C4-2B (cell line): ENCODE measurements around the gene CCSER1.

Source experiments
- H3K27ac ChIP-seq: fragments of 450-650 bp; 2 replicates; pipeline ENCODE4 v1.5.1; 2017
- CTCF ChIP-seq: fragments of 450-650 bp; conservative IDR thresholded peaks from 2 replicates; pipeline ENCODE4 v1.5.1; 2017; ENCODE audit warnings: mild to moderate bottlenecking
- ZFX ChIP-seq: fragments of 450-650 bp; IDR thresholded peaks from 2 replicates; pipeline ENCODE4 v1.6.1; 2017

The CCSER1 gene

GRCh38 chr4:90152024-90152423, 24.8 kb downstream of the CCSER1 start:
- TF ChIP-seq CTCF (no peak), ZFX (no peak)
- H3K27ac ChIP-seq, result no peak overlapping the region

GRCh38 chr4:90159193-90159592, 32.0 kb downstream of the CCSER1 start:
- no peak overlapping the region for H3K27ac ChIP-seq
- TF ChIP-seq ZFX (no peak), CTCF (no peak)

GRCh38 chr4:90160044-90160443, 32.9 kb downstream of the CCSER1 start:
- TF ChIP-seq ZFX (no peak), CTCF (no peak)
- no peak overlapping the region for H3K27ac ChIP-seq

GRCh38 chr4:90162566-90162965, 35.4 kb downstream of the CCSER1 start:
- H3K27ac ChIP-seq, result no peak overlapping the region
- no peak for TF ChIP-seq CTCF
- no peak for TF ChIP-seq ZFX

GRCh38 chr4:90163872-90164271, 36.7 kb downstream of the CCSER1 start:
- TF ChIP-seq CTCF (no peak), ZFX (no peak)
- no peak overlapping the region for H3K27ac ChIP-seq

- no peak for TF ChIP-seq CTCF
- TF ChIP-seq ZFX, result no peak
- no peak overlapping the region for H3K27ac ChIP-seq
Observed at GRCh38 chr4:90165883-90166282, 38.7 kb downstream of the CCSER1 start.

- H3K27ac ChIP-seq, result no peak overlapping the region
- TF ChIP-seq ZFX (no peak), CTCF (no peak)
Observed at GRCh38 chr4:90171491-90171890, 44.3 kb downstream of the CCSER1 start.
